GM23248 (cell line): ENCODE measurements around the gene CCL23.

Experiments used
- EZH2 ChIP-seq: fragments of 200-600 bp; sonication (generic); IDR thresholded peaks from 2 replicates; pipeline ENCODE4 v1.6.1; 2018; ENCODE audit warnings: antibody characterized with exemption, mild to moderate bottlenecking; ENCODE audit not compliant: insufficient read depth, poor library complexity, severe bottlenecking
- EZH2phosphoT487 ChIP-seq: fragments of 200-600 bp; sonication (generic); IDR thresholded peaks from 2 replicates; pipeline ENCODE4 v1.6.1; 2018; ENCODE audit warnings: antibody characterized with exemption, moderate library complexity, mild to moderate bottlenecking, low read depth; ENCODE audit not compliant: insufficient read depth

GRCh38 chr17:35986643-35987042, 31.1 kb downstream of the CCL23 start, which contains the start of gene CCL14:
- no peak for TF ChIP-seq EZH2
- no peak for TF ChIP-seq EZH2phosphoT487
